Measurements from ENCODE around the gene PPP2R2D. TPM values are rescaled to one million over a fixed set of nuclear protein-coding genes. Genes with fewer than 3 reads are reported as not detected.
A peak's percentile ranks its signal among the peaks of the same experiment; 100 is the strongest.

Gene PPP2R2D
- total RNA-seq, 1 donor, result 23.9 TPM

DNA sequence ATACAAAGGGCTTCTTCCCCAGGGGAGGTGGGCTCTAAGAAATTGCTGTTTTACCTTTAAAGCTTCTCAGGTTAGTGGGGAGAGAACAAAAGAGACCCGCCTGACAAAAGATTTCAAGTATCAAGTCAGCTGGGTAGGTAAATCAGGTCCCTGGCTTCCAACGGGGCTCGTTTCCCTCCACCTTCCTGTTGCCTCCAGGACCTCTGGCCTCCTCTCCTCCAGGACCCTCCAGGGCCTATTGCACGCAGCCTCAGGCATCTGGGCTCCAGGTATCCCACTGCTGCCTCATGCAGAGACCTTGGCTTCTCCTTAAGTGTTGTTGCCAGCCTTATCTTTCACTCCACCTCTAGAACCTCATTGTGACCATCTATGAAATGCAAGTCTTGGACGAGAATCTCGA is 78.0 kb downstream of the PPP2R2D start:
- H3K4me2 ChIP-seq (ENCODE audit: insufficient read depth, low read length), result no peak overlapping the region
- peaks cover 39% of the 10 kb centered on the region for H4K20me1 ChIP-seq (ENCODE audit: insufficient read depth, low read length)
- H3K9me3 ChIP-seq (ENCODE audit: low read depth, low read length), result no peaks in the 10 kb centered on the region
- H3K79me2 ChIP-seq (ENCODE audit: insufficient read depth, low read length), result peaks cover 74% of the 10 kb centered on the region
- no peak overlapping the region for H3K4me3 ChIP-seq (ENCODE audit: insufficient read depth, low read length)
- H3K27ac ChIP-seq (ENCODE audit: low read depth, low read length), result no peak overlapping the region
- no peak for DNase-seq (ENCODE audit: insufficient read length, low spot score, missing footprints)
- H3K4me1 ChIP-seq (ENCODE audit: insufficient read depth, low read length), result peaks cover 23% of the 10 kb centered on the region
- no peak overlapping the region for H2AFZ ChIP-seq (ENCODE audit: low read length)
- TF ChIP-seq, protein P1, sequence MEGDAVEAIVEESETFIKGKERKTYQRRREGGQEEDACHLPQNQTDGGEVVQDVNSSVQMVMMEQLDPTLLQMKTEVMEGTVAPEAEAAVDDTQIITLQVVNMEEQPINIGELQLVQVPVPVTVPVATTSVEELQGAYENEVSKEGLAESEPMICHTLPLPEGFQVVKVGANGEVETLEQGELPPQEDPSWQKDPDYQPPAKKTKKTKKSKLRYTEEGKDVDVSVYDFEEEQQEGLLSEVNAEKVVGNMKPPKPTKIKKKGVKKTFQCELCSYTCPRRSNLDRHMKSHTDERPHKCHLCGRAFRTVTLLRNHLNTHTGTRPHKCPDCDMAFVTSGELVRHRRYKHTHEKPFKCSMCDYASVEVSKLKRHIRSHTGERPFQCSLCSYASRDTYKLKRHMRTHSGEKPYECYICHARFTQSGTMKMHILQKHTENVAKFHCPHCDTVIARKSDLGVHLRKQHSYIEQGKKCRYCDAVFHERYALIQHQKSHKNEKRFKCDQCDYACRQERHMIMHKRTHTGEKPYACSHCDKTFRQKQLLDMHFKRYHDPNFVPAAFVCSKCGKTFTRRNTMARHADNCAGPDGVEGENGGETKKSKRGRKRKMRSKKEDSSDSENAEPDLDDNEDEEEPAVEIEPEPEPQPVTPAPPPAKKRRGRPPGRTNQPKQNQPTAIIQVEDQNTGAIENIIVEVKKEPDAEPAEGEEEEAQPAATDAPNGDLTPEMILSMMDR (IDR thresholded peaks at IDR 0.05; ENCODE audit: extremely low read depth, low read depth, low read length), result no peak
- no peaks in the 10 kb centered on the region for H3K27me3 ChIP-seq (ENCODE audit: insufficient read depth, low read length)
- no peaks in the 10 kb centered on the region for H3K36me3 ChIP-seq (ENCODE audit: insufficient read depth, low read length)

DNA sequence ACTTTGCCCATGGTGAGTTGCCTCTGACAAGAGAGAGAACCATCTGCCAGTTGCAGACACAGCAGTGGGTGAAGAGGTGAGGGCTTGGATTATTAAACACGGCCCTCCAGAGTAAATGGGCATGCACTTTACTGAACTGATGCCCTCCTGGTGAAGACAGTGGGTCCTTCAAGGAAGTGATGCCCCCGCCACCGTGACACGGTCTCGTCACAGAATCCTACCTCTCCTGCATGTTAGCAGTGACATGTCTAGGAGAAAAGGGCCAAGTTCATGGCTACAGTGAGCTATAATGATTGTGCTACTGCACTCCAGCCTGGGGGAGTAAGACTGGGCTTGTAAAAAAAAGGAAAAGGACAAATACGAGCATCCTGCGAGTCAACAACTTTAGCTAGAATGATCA is 78.5 kb downstream of the PPP2R2D start:
- Histone ChIP-seq H3K4me1 (ENCODE audit: insufficient read depth, low read length) (peaks cover 24% of the 10 kb centered on the region), H3K4me3 (ENCODE audit: insufficient read depth, low read length) (peak overlapping the region; percentile 71), H3K27me3 (ENCODE audit: insufficient read depth, low read length) (no peaks in the 10 kb centered on the region), H3K9me3 (ENCODE audit: low read depth, low read length) (no peaks in the 10 kb centered on the region), H3K4me2 (ENCODE audit: insufficient read depth, low read length) (peak overlapping the region; percentile 90), H3K79me2 (ENCODE audit: insufficient read depth, low read length) (peaks cover 69% of the 10 kb centered on the region), H3K27ac (ENCODE audit: low read depth, low read length) (peak overlapping the region; percentile 47), H2AFZ (ENCODE audit: low read length) (peak overlapping the region; percentile 43), H3K36me3 (ENCODE audit: insufficient read depth, low read length) (no peaks in the 10 kb centered on the region), H4K20me1 (ENCODE audit: insufficient read depth, low read length) (peaks cover 35% of the 10 kb centered on the region)
- DNase-seq (ENCODE audit: insufficient read length, low spot score, missing footprints), result peak; percentile 53
- TF ChIP-seq, protein P1 (IDR thresholded peaks at IDR 0.05; ENCODE audit: extremely low read depth, low read depth, low read length), result no peak

DNA sequence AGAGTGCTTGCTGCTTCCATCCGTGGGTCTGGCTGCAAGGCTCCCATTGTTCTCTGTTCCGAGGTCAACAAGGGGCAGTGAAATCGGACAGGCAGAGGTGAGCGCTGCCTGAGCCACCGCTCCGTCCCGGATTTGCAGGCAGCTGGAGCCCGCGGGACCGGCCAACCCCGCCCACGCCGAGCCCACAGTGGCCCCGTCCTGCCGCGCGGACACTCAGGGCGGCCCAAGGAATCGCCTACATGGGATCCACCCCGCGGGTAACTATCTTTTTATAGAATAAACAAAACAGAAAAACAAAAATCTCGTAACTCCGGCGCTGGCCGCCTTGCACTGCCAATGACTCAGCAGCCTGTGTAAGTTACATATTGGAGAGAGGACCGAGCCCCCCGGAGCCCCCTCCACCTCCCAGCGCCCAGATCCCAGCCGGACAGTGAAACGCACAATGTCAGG is 79.0 kb downstream of the PPP2R2D start:
- no peaks in the 10 kb centered on the region for H3K27me3 ChIP-seq (ENCODE audit: insufficient read depth, low read length)
- peaks cover 24% of the 10 kb centered on the region for H3K4me1 ChIP-seq (ENCODE audit: insufficient read depth, low read length)
- peak overlapping the region; percentile 90 for H3K4me2 ChIP-seq (ENCODE audit: insufficient read depth, low read length)
- peak overlapping the region; percentile 47 for H3K27ac ChIP-seq (ENCODE audit: low read depth, low read length)
- peak; percentile 90 for DNase-seq (ENCODE audit: insufficient read length, low spot score, missing footprints)
- peak overlapping the region; percentile 71 for H3K4me3 ChIP-seq (ENCODE audit: insufficient read depth, low read length)
- TF ChIP-seq, protein P1 (IDR thresholded peaks at IDR 0.05; ENCODE audit: extremely low read depth, low read depth, low read length), result no peak
- peak overlapping the region; percentile 43 for H2AFZ ChIP-seq (ENCODE audit: low read length)
- no peaks in the 10 kb centered on the region for H3K9me3 ChIP-seq (ENCODE audit: low read depth, low read length)
- H4K20me1 ChIP-seq (ENCODE audit: insufficient read depth, low read length), result peaks cover 32% of the 10 kb centered on the region
- peaks cover 64% of the 10 kb centered on the region for H3K79me2 ChIP-seq (ENCODE audit: insufficient read depth, low read length)
- H3K36me3 ChIP-seq (ENCODE audit: insufficient read depth, low read length), result no peaks in the 10 kb centered on the region

DNA sequence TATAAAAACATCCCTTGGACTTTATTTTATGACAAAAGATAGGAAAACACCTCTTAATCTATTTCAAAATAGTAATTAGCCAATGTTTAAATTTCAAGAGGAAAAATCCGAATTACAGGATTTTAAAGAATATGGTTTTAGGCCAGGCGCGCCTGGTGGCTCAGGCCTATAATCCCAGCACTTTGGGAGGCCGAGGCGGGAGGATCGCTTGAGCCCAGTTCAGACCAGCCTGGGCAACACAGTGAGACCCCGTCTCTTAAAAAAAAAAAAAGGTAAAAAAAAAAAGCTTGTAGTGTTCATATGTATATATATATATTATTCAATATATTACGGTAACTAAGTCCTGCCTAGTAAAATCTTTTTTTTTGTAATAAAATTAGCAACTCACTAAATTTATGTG is 79.5 kb downstream of the PPP2R2D start:
- no peak for DNase-seq (ENCODE audit: insufficient read length, low spot score, missing footprints)
- Histone ChIP-seq H3K4me3 (ENCODE audit: insufficient read depth, low read length) (peak overlapping the region; percentile 92), H3K9me3 (ENCODE audit: low read depth, low read length) (no peaks in the 10 kb centered on the region), H3K4me2 (ENCODE audit: insufficient read depth, low read length) (peak overlapping the region; percentile 90), H3K36me3 (ENCODE audit: insufficient read depth, low read length) (no peaks in the 10 kb centered on the region), H3K4me1 (ENCODE audit: insufficient read depth, low read length) (peaks cover 24% of the 10 kb centered on the region), H4K20me1 (ENCODE audit: insufficient read depth, low read length) (peaks cover 28% of the 10 kb centered on the region), H3K27ac (ENCODE audit: low read depth, low read length) (peak overlapping the region; percentile 67), H2AFZ (ENCODE audit: low read length) (no peak overlapping the region), H3K27me3 (ENCODE audit: insufficient read depth, low read length) (no peaks in the 10 kb centered on the region), H3K79me2 (ENCODE audit: insufficient read depth, low read length) (peaks cover 59% of the 10 kb centered on the region)
- TF ChIP-seq, protein P1 (IDR thresholded peaks at IDR 0.05; ENCODE audit: extremely low read depth, low read depth, low read length), result no peak
